SK-N-SH treated with all-trans-retinoic acid at 6 μM for 48 hours (cell line): ENCODE results near the gene ARAP1.

Experiments
- ATAC-seq: fragments of 200-7000 bp; cut with Tn5 transposase; 3 replicates; pipeline ENCODE4 v1.9.1; 2020; ENCODE audit warnings: mild to moderate bottlenecking, moderate library complexity
- ARNTL ChIP-seq: fragments of 450-650 bp; formaldehyde crosslinking; IDR thresholded peaks from 2 replicates; pipeline ENCODE4 v1.5.0; 2020; ENCODE audit warnings: low read depth, mild to moderate bottlenecking, moderate library complexity, borderline replicate concordance
- BACH2 ChIP-seq: fragments of 250-450 bp; sonication (Bioruptor Pico); IDR thresholded peaks from 2 replicates; pipeline ENCODE4 v1.9.0; 2021; ENCODE audit warnings: mild to moderate bottlenecking, borderline replicate concordance
- CSDC2 ChIP-seq: fragments of 250-450 bp; sonication (Bioruptor Pico); IDR thresholded peaks from 2 replicates; pipeline ENCODE4 v1.5.0; 2020; ENCODE audit warnings: mild to moderate bottlenecking, moderate library complexity
- ESRRG ChIP-seq: fragments of 250-450 bp; sonication (Bioruptor Pico); IDR thresholded peaks from 2 replicates; pipeline ENCODE4 v1.6.1; 2021; ENCODE audit warnings: mild to moderate bottlenecking
- GLIS3 ChIP-seq: fragments of 250-450 bp; sonication (Bioruptor Pico); IDR thresholded peaks from 2 replicates; pipeline ENCODE4 v1.5.0; 2020; ENCODE audit warnings: mild to moderate bottlenecking, moderate library complexity
- OSR1 ChIP-seq: fragments of 250-450 bp; sonication (Bioruptor Pico); IDR thresholded peaks from 2 replicates; pipeline ENCODE4 v1.8.0; 2022; ENCODE audit warnings: moderate library complexity, mild to moderate bottlenecking, inconsistent platforms
- PPARA ChIP-seq: fragments of 250-450 bp; sonication (Bioruptor Pico); IDR thresholded peaks from 2 replicates; pipeline ENCODE4 v1.5.0; 2020; ENCODE audit warnings: mild to moderate bottlenecking, borderline replicate concordance
- RARB ChIP-seq: fragments of 250-450 bp; sonication (Bioruptor Pico); IDR thresholded peaks from 2 replicates; pipeline ENCODE4 v1.8.0; 2021; ENCODE audit warnings: mild to moderate bottlenecking, moderate library complexity
- SNAI2 ChIP-seq: fragments of 250-450 bp; sonication (Bioruptor Pico); IDR thresholded peaks from 2 replicates; pipeline ENCODE4 v1.5.0; 2020; ENCODE audit warnings: mild to moderate bottlenecking, moderate library complexity
- TCF4 ChIP-seq: fragments of 250-450 bp; sonication (Bioruptor Pico); IDR thresholded peaks from 2 replicates; pipeline ENCODE4 v1.8.0; 2021; ENCODE audit warnings: mild to moderate bottlenecking, moderate library complexity, borderline replicate concordance
- TOX ChIP-seq: fragments of 250-450 bp; sonication (Bioruptor Pico); IDR thresholded peaks from 2 replicates; pipeline ENCODE4 v1.8.0; 2021; ENCODE audit warnings: mild to moderate bottlenecking, moderate library complexity, borderline replicate concordance
- ZC3H10 ChIP-seq: fragments of 250-450 bp; sonication (Bioruptor Pico); IDR thresholded peaks from 2 replicates; pipeline ENCODE4 v1.5.1; 2021; ENCODE audit warnings: mild to moderate bottlenecking, moderate library complexity
- ZFP30 ChIP-seq: fragments of 450-650 bp; formaldehyde crosslinking; IDR thresholded peaks from 2 replicates; pipeline ENCODE4 v1.5.0; 2022; ENCODE audit warnings: mild to moderate bottlenecking, moderate library complexity
- ZNF565 ChIP-seq: fragments of 450-650 bp; formaldehyde crosslinking; conservative IDR thresholded peaks from 2 replicates; pipeline ENCODE4 v1.5.0; 2020; ENCODE audit warnings: low read depth, mild to moderate bottlenecking, moderate library complexity
- ZNF70 ChIP-seq: fragments of 450-650 bp; formaldehyde crosslinking; IDR thresholded peaks from 2 replicates; pipeline ENCODE4 v1.5.0; 2020; ENCODE audit warnings: mild to moderate bottlenecking, moderate library complexity
- ZNF8 ChIP-seq: fragments of 450-650 bp; formaldehyde crosslinking; IDR thresholded peaks from 2 replicates; pipeline ENCODE4 v1.5.0; 2020; ENCODE audit warnings: mild to moderate bottlenecking, moderate library complexity
- TF ChIP-seq, protein P1 (sequence below): fragments of 250-450 bp; sonication (Bioruptor Pico); IDR thresholded peaks from 2 replicates; pipeline ENCODE4 v1.8.0; 2021; ENCODE audit warnings: low read depth, mild to moderate bottlenecking, moderate library complexity, borderline replicate concordance
- TF ChIP-seq, protein P2 (sequence below): fragments of 250-450 bp; sonication (Bioruptor Pico); IDR thresholded peaks from 2 replicates; pipeline ENCODE4 v1.5.1; 2020; ENCODE audit warnings: low read depth, mild to moderate bottlenecking, moderate library complexity
- TF ChIP-seq, protein P3 (sequence below): fragments of 250-450 bp; sonication (Bioruptor Pico); IDR thresholded peaks from 2 replicates; pipeline ENCODE4 v1.5.0; 2020; ENCODE audit warnings: mild to moderate bottlenecking, moderate library complexity
- TF ChIP-seq, protein P4 (sequence below): fragments of 250-450 bp; sonication (Bioruptor Pico); IDR thresholded peaks from 2 replicates; pipeline ENCODE4 v1.5.1; 2021; ENCODE audit warnings: mild to moderate bottlenecking, moderate library complexity
- TF ChIP-seq, protein P5 (sequence below): fragments of 250-450 bp; sonication (Bioruptor Pico); IDR thresholded peaks from 2 replicates; pipeline ENCODE4 v1.8.0; 2020; ENCODE audit warnings: mild to moderate bottlenecking, moderate library complexity, borderline replicate concordance

ARAP1 gene

DNA sequence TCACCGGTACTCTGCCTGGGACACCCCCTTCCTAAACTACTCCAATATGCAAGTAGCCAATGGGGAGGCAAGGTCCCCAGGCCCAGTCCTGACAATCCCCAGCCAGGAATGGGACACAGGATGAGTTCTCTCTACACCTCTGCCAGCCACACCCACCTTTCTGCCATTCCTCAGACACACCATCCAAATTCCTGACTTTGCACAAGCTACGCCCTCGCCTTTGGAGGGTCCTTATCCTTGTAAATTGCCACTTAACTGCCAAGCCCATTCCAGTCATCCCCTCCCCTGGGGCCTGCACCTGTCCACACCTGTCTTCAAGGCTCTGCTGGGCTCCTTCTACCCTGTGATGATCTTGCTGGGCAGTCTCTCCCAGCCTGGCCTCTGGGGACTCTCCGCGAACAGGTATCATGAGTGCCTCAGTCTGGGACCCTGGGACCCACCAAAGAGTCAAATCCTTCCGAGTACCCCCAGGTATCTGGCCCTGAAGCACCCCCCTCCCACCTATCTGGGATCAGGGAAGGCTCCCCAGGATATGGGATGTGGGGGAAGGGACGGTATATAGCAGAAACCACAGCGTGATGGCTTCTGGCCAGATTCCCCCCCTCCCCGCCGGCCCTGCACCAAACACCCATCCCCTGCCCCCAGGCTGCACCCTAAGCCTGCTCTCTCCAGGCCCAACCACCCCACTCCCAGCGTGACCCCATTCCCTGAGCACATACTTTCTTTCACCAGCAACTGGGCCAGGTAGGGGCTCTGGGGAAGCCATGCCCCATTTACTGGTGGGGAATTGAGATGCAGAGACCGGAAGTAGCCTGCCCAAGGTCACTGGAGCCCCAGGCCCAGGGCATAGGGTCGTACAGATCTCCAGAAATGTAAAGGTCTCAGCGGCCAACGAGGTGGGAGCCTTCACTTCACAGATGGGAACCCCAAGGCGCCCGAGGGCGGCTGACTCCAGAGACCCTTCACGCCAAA, 806 bp downstream of the ARAP1 start:
- peak; percentile 16; the same call in 2 of the 3 replicates for ATAC-seq
- TF ChIP-seq TCF4 (CRISPR knock-in tag) (no peak), PPARA (CRISPR knock-in tag) (no peak), ZNF565 (CRISPR knock-in tag) (no peak), ZNF70 (no peak), ESRRG (CRISPR knock-in tag) (no peak), CSDC2 (CRISPR knock-in tag) (no peak), ZNF8 (no peak), TOX (CRISPR knock-in tag) (no peak), GLIS3 (CRISPR knock-in tag) (no peak), ZFP30 (CRISPR knock-in tag) (no peak), SNAI2 (CRISPR knock-in tag) (no peak), ARNTL (no peak), BACH2 (CRISPR knock-in tag) (no peak)
- TF ChIP-seq, protein P1, sequence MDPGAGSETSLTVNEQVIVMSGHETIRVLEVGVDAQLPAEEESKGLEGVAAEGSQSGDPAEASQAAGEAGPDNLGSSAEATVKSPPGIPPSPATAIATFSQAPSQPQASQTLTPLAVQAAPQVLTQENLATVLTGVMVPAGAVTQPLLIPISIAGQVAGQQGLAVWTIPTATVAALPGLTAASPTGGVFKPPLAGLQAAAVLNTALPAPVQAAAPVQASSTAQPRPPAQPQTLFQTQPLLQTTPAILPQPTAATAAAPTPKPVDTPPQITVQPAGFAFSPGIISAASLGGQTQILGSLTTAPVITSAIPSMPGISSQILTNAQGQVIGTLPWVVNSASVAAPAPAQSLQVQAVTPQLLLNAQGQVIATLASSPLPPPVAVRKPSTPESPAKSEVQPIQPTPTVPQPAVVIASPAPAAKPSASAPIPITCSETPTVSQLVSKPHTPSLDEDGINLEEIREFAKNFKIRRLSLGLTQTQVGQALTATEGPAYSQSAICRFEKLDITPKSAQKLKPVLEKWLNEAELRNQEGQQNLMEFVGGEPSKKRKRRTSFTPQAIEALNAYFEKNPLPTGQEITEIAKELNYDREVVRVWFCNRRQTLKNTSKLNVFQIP (CRISPR knock-in tag), result no peak
- TF ChIP-seq, protein P2, sequence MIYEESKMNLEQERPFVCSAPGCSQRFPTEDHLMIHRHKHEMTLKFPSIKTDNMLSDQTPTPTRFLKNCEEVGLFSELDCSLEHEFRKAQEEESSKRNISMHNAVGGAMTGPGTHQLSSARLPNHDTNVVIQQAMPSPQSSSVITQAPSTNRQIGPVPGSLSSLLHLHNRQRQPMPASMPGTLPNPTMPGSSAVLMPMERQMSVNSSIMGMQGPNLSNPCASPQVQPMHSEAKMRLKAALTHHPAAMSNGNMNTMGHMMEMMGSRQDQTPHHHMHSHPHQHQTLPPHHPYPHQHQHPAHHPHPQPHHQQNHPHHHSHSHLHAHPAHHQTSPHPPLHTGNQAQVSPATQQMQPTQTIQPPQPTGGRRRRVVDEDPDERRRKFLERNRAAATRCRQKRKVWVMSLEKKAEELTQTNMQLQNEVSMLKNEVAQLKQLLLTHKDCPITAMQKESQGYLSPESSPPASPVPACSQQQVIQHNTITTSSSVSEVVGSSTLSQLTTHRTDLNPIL (CRISPR knock-in tag), result no peak

DNA sequence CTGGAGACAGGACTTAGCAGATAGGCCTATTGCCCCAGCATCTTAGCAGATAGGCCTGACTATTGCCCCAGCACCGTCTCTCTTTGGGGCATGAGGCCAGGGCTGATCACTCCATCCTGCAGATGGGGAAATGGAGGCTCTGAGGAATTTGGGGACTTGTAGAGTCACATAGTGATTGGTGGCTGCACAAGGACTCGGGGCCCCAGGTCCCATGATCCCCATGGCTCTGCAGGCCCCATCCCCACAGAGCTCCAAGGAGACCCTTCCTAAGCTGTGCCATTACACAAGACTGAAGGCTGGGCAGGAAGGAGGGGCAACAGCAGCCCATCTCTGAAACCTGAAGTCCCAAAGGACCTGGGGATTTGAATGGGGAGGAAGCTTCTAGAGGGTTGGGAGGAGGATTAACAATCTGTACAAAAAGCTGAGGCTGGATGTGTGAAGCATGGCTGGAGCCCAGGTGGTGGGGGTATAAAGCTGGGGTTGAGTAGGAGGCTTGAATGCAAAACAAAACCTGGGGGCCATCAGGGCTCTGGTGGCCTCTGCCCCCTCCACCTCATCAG, 1.6 kb downstream of the ARAP1 start:
- ATAC-seq, result no peak
- TF ChIP-seq, protein P3, sequence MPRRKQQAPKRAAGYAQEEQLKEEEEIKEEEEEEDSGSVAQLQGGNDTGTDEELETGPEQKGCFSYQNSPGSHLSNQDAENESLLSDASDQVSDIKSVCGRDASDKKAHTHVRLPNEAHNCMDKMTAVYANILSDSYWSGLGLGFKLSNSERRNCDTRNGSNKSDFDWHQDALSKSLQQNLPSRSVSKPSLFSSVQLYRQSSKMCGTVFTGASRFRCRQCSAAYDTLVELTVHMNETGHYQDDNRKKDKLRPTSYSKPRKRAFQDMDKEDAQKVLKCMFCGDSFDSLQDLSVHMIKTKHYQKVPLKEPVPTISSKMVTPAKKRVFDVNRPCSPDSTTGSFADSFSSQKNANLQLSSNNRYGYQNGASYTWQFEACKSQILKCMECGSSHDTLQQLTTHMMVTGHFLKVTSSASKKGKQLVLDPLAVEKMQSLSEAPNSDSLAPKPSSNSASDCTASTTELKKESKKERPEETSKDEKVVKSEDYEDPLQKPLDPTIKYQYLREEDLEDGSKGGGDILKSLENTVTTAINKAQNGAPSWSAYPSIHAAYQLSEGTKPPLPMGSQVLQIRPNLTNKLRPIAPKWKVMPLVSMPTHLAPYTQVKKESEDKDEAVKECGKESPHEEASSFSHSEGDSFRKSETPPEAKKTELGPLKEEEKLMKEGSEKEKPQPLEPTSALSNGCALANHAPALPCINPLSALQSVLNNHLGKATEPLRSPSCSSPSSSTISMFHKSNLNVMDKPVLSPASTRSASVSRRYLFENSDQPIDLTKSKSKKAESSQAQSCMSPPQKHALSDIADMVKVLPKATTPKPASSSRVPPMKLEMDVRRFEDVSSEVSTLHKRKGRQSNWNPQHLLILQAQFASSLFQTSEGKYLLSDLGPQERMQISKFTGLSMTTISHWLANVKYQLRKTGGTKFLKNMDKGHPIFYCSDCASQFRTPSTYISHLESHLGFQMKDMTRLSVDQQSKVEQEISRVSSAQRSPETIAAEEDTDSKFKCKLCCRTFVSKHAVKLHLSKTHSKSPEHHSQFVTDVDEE (CRISPR knock-in tag), result no peak
- TF ChIP-seq TOX (CRISPR knock-in tag) (no peak), RARB (no peak), BACH2 (CRISPR knock-in tag) (no peak), CSDC2 (CRISPR knock-in tag) (no peak), ZNF8 (no peak), PPARA (CRISPR knock-in tag) (no peak), OSR1 (CRISPR knock-in tag) (no peak), SNAI2 (CRISPR knock-in tag) (no peak), TCF4 (CRISPR knock-in tag) (no peak), ESRRG (CRISPR knock-in tag) (no peak), ZC3H10 (no peak)
- TF ChIP-seq, protein P4, sequence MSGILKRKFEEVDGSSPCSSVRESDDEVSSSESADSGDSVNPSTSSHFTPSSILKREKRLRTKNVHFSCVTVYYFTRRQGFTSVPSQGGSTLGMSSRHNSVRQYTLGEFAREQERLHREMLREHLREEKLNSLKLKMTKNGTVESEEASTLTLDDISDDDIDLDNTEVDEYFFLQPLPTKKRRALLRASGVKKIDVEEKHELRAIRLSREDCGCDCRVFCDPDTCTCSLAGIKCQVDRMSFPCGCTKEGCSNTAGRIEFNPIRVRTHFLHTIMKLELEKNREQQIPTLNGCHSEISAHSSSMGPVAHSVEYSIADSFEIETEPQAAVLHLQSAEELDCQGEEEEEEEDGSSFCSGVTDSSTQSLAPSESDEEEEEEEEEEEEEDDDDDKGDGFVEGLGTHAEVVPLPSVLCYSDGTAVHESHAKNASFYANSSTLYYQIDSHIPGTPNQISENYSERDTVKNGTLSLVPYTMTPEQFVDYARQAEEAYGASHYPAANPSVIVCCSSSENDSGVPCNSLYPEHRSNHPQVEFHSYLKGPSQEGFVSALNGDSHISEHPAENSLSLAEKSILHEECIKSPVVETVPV, result no peak
- TF ChIP-seq, protein P5, sequence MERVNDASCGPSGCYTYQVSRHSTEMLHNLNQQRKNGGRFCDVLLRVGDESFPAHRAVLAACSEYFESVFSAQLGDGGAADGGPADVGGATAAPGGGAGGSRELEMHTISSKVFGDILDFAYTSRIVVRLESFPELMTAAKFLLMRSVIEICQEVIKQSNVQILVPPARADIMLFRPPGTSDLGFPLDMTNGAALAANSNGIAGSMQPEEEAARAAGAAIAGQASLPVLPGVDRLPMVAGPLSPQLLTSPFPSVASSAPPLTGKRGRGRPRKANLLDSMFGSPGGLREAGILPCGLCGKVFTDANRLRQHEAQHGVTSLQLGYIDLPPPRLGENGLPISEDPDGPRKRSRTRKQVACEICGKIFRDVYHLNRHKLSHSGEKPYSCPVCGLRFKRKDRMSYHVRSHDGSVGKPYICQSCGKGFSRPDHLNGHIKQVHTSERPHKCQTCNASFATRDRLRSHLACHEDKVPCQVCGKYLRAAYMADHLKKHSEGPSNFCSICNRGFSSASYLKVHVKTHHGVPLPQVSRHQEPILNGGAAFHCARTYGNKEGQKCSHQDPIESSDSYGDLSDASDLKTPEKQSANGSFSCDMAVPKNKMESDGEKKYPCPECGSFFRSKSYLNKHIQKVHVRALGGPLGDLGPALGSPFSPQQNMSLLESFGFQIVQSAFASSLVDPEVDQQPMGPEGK (CRISPR knock-in tag), result no peak
- TF ChIP-seq, protein P1 (CRISPR knock-in tag), result no peak
